H9 (cell line): ENCODE data around the gene PTCD1. TPM values are rescaled to one million over a fixed set of nuclear protein-coding genes. Genes with fewer than 3 reads are reported as not detected.

ENCODE experiments used
- DNase-seq: peaks from one replicate; pipeline ENCODE4 v3.0.0-alpha.2; 2017
- H2AFZ ChIP-seq: one replicate; pipeline ENCODE4 v1.6.1; 2013; ENCODE audit warnings: mild to moderate bottlenecking, low read length, control low read depth, moderate library complexity
- H2AK5ac ChIP-seq: 2 replicates; pipeline ENCODE4 v1.6.1; 2013; ENCODE audit warnings: low read length, control low read depth, mixed read lengths; ENCODE audit not compliant: insufficient read length
- H2BK120ac ChIP-seq: one replicate; pipeline ENCODE4 v1.6.1; 2013; ENCODE audit warnings: low read depth, mild to moderate bottlenecking, low read length, control low read depth, inconsistent platforms; ENCODE audit not compliant: poor library complexity, severe bottlenecking
- H2BK12ac ChIP-seq: 2 replicates; pipeline ENCODE4 v1.6.1; 2013; ENCODE audit warnings: low read length, control low read depth, mixed read lengths, low read depth; ENCODE audit not compliant: insufficient read length
- H2BK15ac ChIP-seq: 2 replicates; pipeline ENCODE4 v1.6.1; 2013; ENCODE audit warnings: low read depth, low read length, control low read depth
- H2BK20ac ChIP-seq: one replicate; pipeline ENCODE4 v1.6.1; 2013; ENCODE audit warnings: low read depth, mild to moderate bottlenecking, low read length, control low read depth, inconsistent platforms; ENCODE audit not compliant: poor library complexity, severe bottlenecking
- H2BK5ac ChIP-seq: 2 replicates; pipeline ENCODE4 v1.6.1; 2013; ENCODE audit warnings: low read length, control low read depth, mixed read lengths; ENCODE audit not compliant: insufficient read length
- H3K14ac ChIP-seq: 2 replicates; pipeline ENCODE4 v1.6.1; 2013; ENCODE audit warnings: low read length, control low read depth; ENCODE audit not compliant: insufficient read depth
- H3K18ac ChIP-seq: 2 replicates; pipeline ENCODE4 v1.6.1; 2013; ENCODE audit warnings: low read depth, mild to moderate bottlenecking, mixed read lengths, low read length, control low read depth; ENCODE audit not compliant: insufficient read length
- H3K23ac ChIP-seq: 2 replicates; pipeline ENCODE4 v1.6.1; 2013; ENCODE audit warnings: low read length, control low read depth, mixed read lengths, low read depth; ENCODE audit not compliant: insufficient read length
- H3K23me2 ChIP-seq: 2 replicates; pipeline ENCODE4 v1.6.1; 2013; ENCODE audit warnings: low read depth, mild to moderate bottlenecking, mixed read lengths, low read length, control low read depth; ENCODE audit not compliant: insufficient read length, poor library complexity, severe bottlenecking
- H3K27ac ChIP-seq: 2 replicates; pipeline ENCODE4 v1.5.1; 2013; ENCODE audit warnings: low read length, control low read depth, mixed read lengths, low read depth; ENCODE audit not compliant: insufficient read length
- H3K27me3 ChIP-seq: 2 replicates; pipeline ENCODE4 v1.6.1; 2013; ENCODE audit warnings: low read length, control low read depth, inconsistent platforms; ENCODE audit not compliant: insufficient read depth
- H3K4ac ChIP-seq: 2 replicates; pipeline ENCODE4 v1.6.1; 2013; ENCODE audit warnings: low read depth, mild to moderate bottlenecking, control low read depth, inconsistent platforms, low read length, moderate library complexity
- H3K4me1 ChIP-seq: 2 replicates; pipeline ENCODE4 v1.6.1; 2013; ENCODE audit warnings: low read length, control low read depth, inconsistent platforms; ENCODE audit not compliant: insufficient read depth
- H3K4me2 ChIP-seq: 2 replicates; pipeline ENCODE4 v1.6.1; 2013; ENCODE audit warnings: low read length, control low read depth, mixed read lengths; ENCODE audit not compliant: insufficient read length, insufficient read depth
- H3K56ac ChIP-seq: 2 replicates; pipeline ENCODE4 v1.6.1; 2013; ENCODE audit warnings: low read depth, mild to moderate bottlenecking, mixed read lengths, low read length, control low read depth; ENCODE audit not compliant: insufficient read length
- H3K79me1 ChIP-seq: 2 replicates; pipeline ENCODE4 v1.6.1; 2013; ENCODE audit warnings: low read depth, mild to moderate bottlenecking, moderate library complexity, low read length, control low read depth, inconsistent platforms; ENCODE audit not compliant: insufficient read depth, poor library complexity, severe bottlenecking
- H3K79me2 ChIP-seq: 2 replicates; pipeline ENCODE4 v1.6.1; 2013; ENCODE audit warnings: low read length, control low read depth, inconsistent platforms; ENCODE audit not compliant: insufficient read depth
- H3K9ac ChIP-seq: 2 replicates; pipeline ENCODE4 v1.6.1; 2013; ENCODE audit warnings: low read length, control low read depth, mixed read lengths; ENCODE audit not compliant: insufficient read length; ENCODE audit errors: extremely low read depth
- H3K9me3 ChIP-seq: one replicate; pipeline ENCODE4 v1.6.1; 2013; ENCODE audit warnings: low read depth, low read length, inconsistent platforms; ENCODE audit not compliant: control insufficient read depth
- H3T11ph ChIP-seq: one replicate; pipeline ENCODE4 v1.6.1; 2013; ENCODE audit warnings: mild to moderate bottlenecking, low read length, control low read depth, inconsistent platforms
- H4K20me1 ChIP-seq: one replicate; pipeline ENCODE4 v1.6.1; 2013; ENCODE audit not compliant: control insufficient read depth, insufficient read length, insufficient read depth
- H4K5ac ChIP-seq: 2 replicates; pipeline ENCODE4 v1.6.1; 2013; ENCODE audit warnings: low read depth, mild to moderate bottlenecking, mixed read lengths, low read length, control low read depth; ENCODE audit not compliant: insufficient read length
- H4K8ac ChIP-seq: replicated peaks from 2 replicates; pipeline ENCODE4 v1.6.1; 2013; ENCODE audit warnings: low read length, control low read depth, mixed read lengths, low read depth; ENCODE audit not compliant: insufficient read length
- H4K91ac ChIP-seq: 2 replicates; pipeline ENCODE4 v1.6.1; 2013; ENCODE audit warnings: low read depth, mild to moderate bottlenecking, moderate library complexity, mixed read lengths, low read length, control low read depth; ENCODE audit not compliant: insufficient read length
- H3K27ac Mint-ChIP-seq, 3 experiments: 2 replicates in 2 of 3; 3 replicates in 1 of 3; pipeline ENCODE4 v1.8.0; 2020 to 2021; ENCODE audit warnings: mixed read lengths in 3 of 3, mild to moderate bottlenecking in 1 of 3, moderate library complexity in 1 of 3
- H3K27me3 Mint-ChIP-seq: 2 replicates; pipeline ENCODE4 v1.8.0; 2021; ENCODE audit warnings: low read depth, mild to moderate bottlenecking, moderate library complexity, mixed read lengths
- H3K36me3 Mint-ChIP-seq, 3 experiments: 2 replicates in 2 of 3; 3 replicates in 1 of 3; pipeline ENCODE4 v1.8.0; 2020 to 2021; ENCODE audit warnings: low read depth in 3 of 3, mixed read lengths in 3 of 3; ENCODE audit not compliant: insufficient read depth in 1 of 3
- H3K4me1 Mint-ChIP-seq, 2 experiments: 2 replicates each; pipeline ENCODE4 v1.8.0; 2020; ENCODE audit warnings: mixed read lengths in 2 of 2
- H3K4me3 Mint-ChIP-seq, 2 experiments: 2 replicates in 1 of 2; 3 replicates in 1 of 2; pipeline ENCODE4 v1.8.0; 2020 to 2021; ENCODE audit warnings: mild to moderate bottlenecking in 2 of 2, mixed read lengths in 2 of 2, moderate library complexity in 1 of 2
- H3K9me3 Mint-ChIP-seq, 2 experiments: 2 replicates in 1 of 2; 3 replicates in 1 of 2; pipeline ENCODE4 v1.8.0; 2020; ENCODE audit warnings: mild to moderate bottlenecking in 2 of 2, mixed read lengths in 2 of 2, moderate library complexity in 1 of 2
- WGBS: extraction: QIAGEN DNeasy Blood & Tissue Kit; methylation state at CpG from one replicate; pipeline ENCODE4 v1.1.7; 2013; ENCODE audit warnings: missing lambda C conversion rate, low lambda C conversion rate, mixed read lengths; ENCODE audit not compliant: insufficient read length; ENCODE audit errors: extremely low coverage; 5-methylcytosine and 5-hydroxymethylcytosine counted together
- total RNA-seq: library from RNA; stranded (reverse); gene quantifications from 2 replicates; pipeline ENCODE4 v1.2.1, GENCODE V29; 2021
- TF ChIP-seq, protein P1 (sequence below): fragments of 200-600 bp; sonication (generic); conservative IDR thresholded peaks from 3 replicates; pipeline ENCODE4 v1.8.0; 2021; ENCODE audit warnings: antibody characterized with exemption, mild to moderate bottlenecking

Gene PTCD1
- total RNA-seq, 1 experiment from 2014 or later = 12.8 TPM

- Mint-ChIP-seq H3K4me3 (no peak overlapping the region), H3K9me3 (no peaks in the 10 kb centered on the region)
- H3K56ac ChIP-seq = no peak overlapping the region
These were observed 40.2 kb upstream of the PTCD1 start for GRCh38 chr7:99478464-99479440.

More at GRCh38 chr7:99478464-99479440, 40.2 kb upstream of the PTCD1 start:
- H3T11ph ChIP-seq = no peak overlapping the region
- no peak overlapping the region; the same call in 1 of the 2 replicates for H3K14ac ChIP-seq
- H3K18ac ChIP-seq = no peak overlapping the region
- H3K9me3 ChIP-seq = no peaks in the 10 kb centered on the region
- peaks cover 11 to 49% (median 26%) of the 10 kb centered on the region in 3 experiments; a peak in 6 of 7 replicates for H3K36me3 Mint-ChIP-seq
- no CpG with 5 or more reads among the region's 15 CpGs for WGBS
- H3K27me3 ChIP-seq = no peaks in the 10 kb centered on the region
- no peak overlapping the region for H4K91ac ChIP-seq
- H2BK15ac ChIP-seq = no peak overlapping the region
- peaks cover 2% of the 10 kb centered on the region in 2 experiments; a peak in 1 of 4 replicates for H3K4me1 Mint-ChIP-seq
- no peaks in the 10 kb centered on the region for H3K23me2 ChIP-seq
- H4K20me1 ChIP-seq = no peaks in the 10 kb centered on the region
- H2BK20ac ChIP-seq = no peak overlapping the region
- no peak overlapping the region for H4K5ac ChIP-seq
- H4K8ac ChIP-seq = no peak overlapping the region
- H2BK120ac ChIP-seq = no peak overlapping the region
- no peak overlapping the region for H3K9ac ChIP-seq
- TF ChIP-seq, protein P1, sequence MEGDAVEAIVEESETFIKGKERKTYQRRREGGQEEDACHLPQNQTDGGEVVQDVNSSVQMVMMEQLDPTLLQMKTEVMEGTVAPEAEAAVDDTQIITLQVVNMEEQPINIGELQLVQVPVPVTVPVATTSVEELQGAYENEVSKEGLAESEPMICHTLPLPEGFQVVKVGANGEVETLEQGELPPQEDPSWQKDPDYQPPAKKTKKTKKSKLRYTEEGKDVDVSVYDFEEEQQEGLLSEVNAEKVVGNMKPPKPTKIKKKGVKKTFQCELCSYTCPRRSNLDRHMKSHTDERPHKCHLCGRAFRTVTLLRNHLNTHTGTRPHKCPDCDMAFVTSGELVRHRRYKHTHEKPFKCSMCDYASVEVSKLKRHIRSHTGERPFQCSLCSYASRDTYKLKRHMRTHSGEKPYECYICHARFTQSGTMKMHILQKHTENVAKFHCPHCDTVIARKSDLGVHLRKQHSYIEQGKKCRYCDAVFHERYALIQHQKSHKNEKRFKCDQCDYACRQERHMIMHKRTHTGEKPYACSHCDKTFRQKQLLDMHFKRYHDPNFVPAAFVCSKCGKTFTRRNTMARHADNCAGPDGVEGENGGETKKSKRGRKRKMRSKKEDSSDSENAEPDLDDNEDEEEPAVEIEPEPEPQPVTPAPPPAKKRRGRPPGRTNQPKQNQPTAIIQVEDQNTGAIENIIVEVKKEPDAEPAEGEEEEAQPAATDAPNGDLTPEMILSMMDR = no peak
- H2BK5ac ChIP-seq = no peak overlapping the region
- H3K79me2 ChIP-seq = peaks cover 13% of the 10 kb centered on the region; the same call in 1 of the 2 replicates
- H3K4me2 ChIP-seq = no peak overlapping the region
- H2AK5ac ChIP-seq = no peak overlapping the region
- no peaks in the 10 kb centered on the region for H3K4me1 ChIP-seq
- no peak overlapping the region for H3K27ac Mint-ChIP-seq
- H3K79me1 ChIP-seq = peaks cover 15% of the 10 kb centered on the region
- no peak overlapping the region for H2AFZ ChIP-seq
- DNase-seq = no peak
- H3K4ac ChIP-seq = no peak overlapping the region
- no peaks in the 10 kb centered on the region for H3K27me3 Mint-ChIP-seq
- no peak overlapping the region for H2BK12ac ChIP-seq
- H3K27ac ChIP-seq = no peak overlapping the region
- no peak overlapping the region for H3K23ac ChIP-seq
